ENCODE data around the gene CDX2.

- TF ChIP-seq CTCF (IDR thresholded peaks at IDR 0.05), result no peak
- TF ChIP-seq POLR2AphosphoS5 (IDR thresholded peaks at IDR 0.05), result no peak
Measured at GRCh38 chr13:28012383-28012782, 43.3 kb upstream of the CDX2 start.
